CD4-positive, alpha-beta T cell (primary cell): ENCODE results near the gene DTNB. TPM values are rescaled to one million over a fixed set of nuclear protein-coding genes. Genes with fewer than 3 reads are reported as not detected.

Source experiments
- ATAC-seq: fragments of 200-7000 bp; cut with Tn5 transposase; one replicate; pipeline ENCODE4 v1.10.0; 2022; ENCODE audit warnings: mild to moderate bottlenecking; ENCODE audit not compliant: poor library complexity
- CTCF ChIA-PET: fragments of 350-600 bp; sonication (Branson Sonifier 250); formaldehyde crosslinking; loops from one replicate; lab custom pipeline; 2021; ENCODE audit warnings: antibody characterized with exemption, inconsistent platforms; lab: Charles Lee
- POLR2A ChIA-PET: fragments of 350-600 bp; sonication (Branson Sonifier 250); formaldehyde crosslinking; loops from one replicate; lab custom pipeline; 2021; ENCODE audit warnings: antibody characterized with exemption, inconsistent platforms; lab: Charles Lee
- DNase-seq, 14 experiments: peaks; one replicate each; pipeline ENCODE4 v3.0.0-alpha.2; 2013 to 2020; ENCODE audit warnings: mixed read lengths in 2 of 14
- H3K27ac ChIP-seq, 2 donors: one replicate each; pipeline versions ENCODE4 v1.5.1 to v1.7.0; 2013; ENCODE audit warnings: low read length in 2 of 2, low read depth in 1 of 2, mild to moderate bottlenecking in 1 of 2
- H3K27me3 ChIP-seq, 2 experiments: 1 replicate in 1 of 2; 2 replicates in 1 of 2; pipeline versions ENCODE4 v1.6.1 to v1.7.0; 2013; ENCODE audit warnings: low read length in 2 of 2, control low read depth in 1 of 2, mild to moderate bottlenecking in 1 of 2, moderate library complexity in 1 of 2; ENCODE audit not compliant: insufficient read depth in 2 of 2, control insufficient read depth in 1 of 2
- H3K36me3 ChIP-seq: one replicate; pipeline ENCODE4 v1.6.1; 2013; ENCODE audit warnings: low read length, control low read depth; ENCODE audit not compliant: insufficient read depth
- H3K4me1 ChIP-seq: one replicate; pipeline ENCODE4 v1.6.1; 2013; ENCODE audit warnings: low read length, control low read depth; ENCODE audit not compliant: insufficient read depth
- H3K4me3 ChIP-seq: one replicate; pipeline ENCODE4 v1.5.1; 2013; ENCODE audit warnings: mild to moderate bottlenecking, low read length, moderate library complexity
- H3K9me3 ChIP-seq, 2 experiments: 1 replicate in 1 of 2; 2 replicates in 1 of 2; pipeline versions ENCODE4 v1.6.1 to v1.7.0; 2013; ENCODE audit warnings: low read length in 2 of 2, mild to moderate bottlenecking in 2 of 2, control low read depth in 1 of 2, moderate library complexity in 1 of 2; ENCODE audit not compliant: control insufficient read depth in 1 of 2, insufficient read depth in 1 of 2
- H3K27ac Mint-ChIP-seq: one replicate; pipeline ENCODE4 v1.8.0; 2020; ENCODE audit warnings: mixed read lengths
- H3K27me3 Mint-ChIP-seq: one replicate; pipeline ENCODE4 v1.8.0; 2021; ENCODE audit warnings: mixed read lengths
- H3K36me3 Mint-ChIP-seq: one replicate; pipeline ENCODE4 v1.8.0; 2021; ENCODE audit warnings: low read depth, mixed read lengths
- H3K4me1 Mint-ChIP-seq: one replicate; pipeline ENCODE4 v1.8.0; 2021; ENCODE audit warnings: low read depth, mixed read lengths
- H3K4me3 Mint-ChIP-seq: one replicate; pipeline ENCODE4 v1.8.0; 2020; ENCODE audit warnings: mild to moderate bottlenecking, mixed read lengths
- H3K9me3 Mint-ChIP-seq: one replicate; pipeline ENCODE4 v1.8.0; 2020; ENCODE audit warnings: mixed read lengths
- intact Hi-C, 2 experiments: fragments of 100-400 bp; cut with DNase I in 1 of 2; cut with micrococcal nuclease in 1 of 2; formaldehyde crosslinking; loops; one replicate each; pipeline versions ENCODE4 v1.15.1 to v1.9.0; 2023 to 2025; cut with DNase I, micrococcal nuclease
- total RNA-seq, 174 experiments: library from RNA in 2 of 174; stranded (reverse) in 2 of 174; gene quantifications; one replicate each; pipeline ENCODE4 v1.2.3 and lab custom pipeline; 2021 to 2026
- TF ChIP-seq, protein P1 (sequence below): fragments of 200-600 bp; IDR thresholded peaks from one replicate; pipeline ENCODE4 v1.8.0; 2022; ENCODE audit warnings: antibody characterized with exemption, mild to moderate bottlenecking

DTNB gene
- total RNA-seq, 2 experiments from 2014 or later, result 30.1 to 33.6 TPM

DNA sequence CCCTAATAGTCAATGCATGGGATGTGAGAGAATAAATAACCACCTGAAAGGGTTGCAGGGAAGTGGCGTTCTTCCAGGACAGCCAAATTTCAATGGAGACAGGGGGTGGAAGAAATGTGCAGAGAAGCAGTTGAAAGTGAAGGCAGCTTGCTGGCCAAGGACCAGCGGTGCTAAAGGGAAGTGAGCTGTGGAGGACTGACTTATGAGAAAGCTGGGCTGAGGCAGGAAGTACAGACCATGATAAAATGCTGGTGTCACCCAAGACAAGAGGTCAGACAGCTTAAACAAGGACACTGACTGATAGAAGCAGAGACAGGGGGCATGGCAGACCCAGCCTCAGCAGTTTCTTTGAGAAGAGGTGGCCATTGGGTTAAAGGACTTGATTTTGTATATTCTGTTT lies 106.7 kb downstream of the DTNB start:
- DNase-seq (peak in 2 of 14 experiments; percentile 29 to 49), ATAC-seq (no peak)
- no peaks in the 10 kb centered on the region for H3K36me3 ChIP-seq
- Mint-ChIP-seq H3K36me3 (peaks cover 14% of the 10 kb centered on the region), H3K27ac (no peak overlapping the region), H3K9me3 (no peaks in the 10 kb centered on the region), H3K27me3 (no peaks in the 10 kb centered on the region), H3K4me3 (no peak overlapping the region), H3K4me1 (no peaks in the 10 kb centered on the region)
- H3K4me1 ChIP-seq, result no peaks in the 10 kb centered on the region
- TF ChIP-seq, protein P1, sequence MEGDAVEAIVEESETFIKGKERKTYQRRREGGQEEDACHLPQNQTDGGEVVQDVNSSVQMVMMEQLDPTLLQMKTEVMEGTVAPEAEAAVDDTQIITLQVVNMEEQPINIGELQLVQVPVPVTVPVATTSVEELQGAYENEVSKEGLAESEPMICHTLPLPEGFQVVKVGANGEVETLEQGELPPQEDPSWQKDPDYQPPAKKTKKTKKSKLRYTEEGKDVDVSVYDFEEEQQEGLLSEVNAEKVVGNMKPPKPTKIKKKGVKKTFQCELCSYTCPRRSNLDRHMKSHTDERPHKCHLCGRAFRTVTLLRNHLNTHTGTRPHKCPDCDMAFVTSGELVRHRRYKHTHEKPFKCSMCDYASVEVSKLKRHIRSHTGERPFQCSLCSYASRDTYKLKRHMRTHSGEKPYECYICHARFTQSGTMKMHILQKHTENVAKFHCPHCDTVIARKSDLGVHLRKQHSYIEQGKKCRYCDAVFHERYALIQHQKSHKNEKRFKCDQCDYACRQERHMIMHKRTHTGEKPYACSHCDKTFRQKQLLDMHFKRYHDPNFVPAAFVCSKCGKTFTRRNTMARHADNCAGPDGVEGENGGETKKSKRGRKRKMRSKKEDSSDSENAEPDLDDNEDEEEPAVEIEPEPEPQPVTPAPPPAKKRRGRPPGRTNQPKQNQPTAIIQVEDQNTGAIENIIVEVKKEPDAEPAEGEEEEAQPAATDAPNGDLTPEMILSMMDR, result no peak
- H3K4me3 ChIP-seq, result no peak overlapping the region
- H3K27me3 ChIP-seq, result no peaks in the 10 kb centered on the region
- no peaks in the 10 kb centered on the region for H3K9me3 ChIP-seq
- ChIA-PET CTCF (no interaction called here), POLR2A (no interaction called here)
- no peak overlapping the region for H3K27ac ChIP-seq
- intact Hi-C loops, result no loop called here

DNA sequence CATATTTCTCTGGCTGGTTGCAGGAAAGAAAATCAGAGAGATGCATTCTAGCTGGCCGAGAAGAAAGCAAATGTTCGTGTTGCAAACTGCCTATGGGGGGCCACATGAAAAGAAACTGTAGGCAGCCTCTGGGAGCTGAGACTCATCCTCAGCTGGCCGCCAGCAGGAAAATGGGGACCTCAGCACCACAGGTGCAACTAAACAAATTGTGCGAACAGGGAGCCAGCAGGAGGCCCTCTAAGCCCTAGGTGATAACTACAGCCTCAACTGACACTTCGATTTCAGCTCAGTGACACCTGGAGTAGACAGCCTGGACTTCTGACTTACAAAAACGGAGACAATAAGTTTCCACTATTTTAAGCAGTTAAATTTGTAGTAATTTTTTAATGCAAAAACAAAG lies 107.3 kb downstream of the DTNB start:
- Histone ChIP-seq H3K4me3 (no peak overlapping the region), H3K9me3 (no peaks in the 10 kb centered on the region), H3K4me1 (no peaks in the 10 kb centered on the region), H3K27me3 (no peaks in the 10 kb centered on the region), H3K36me3 (no peaks in the 10 kb centered on the region), H3K27ac (no peak overlapping the region)
- POLR2A ChIA-PET, result no interaction called here
- Mint-ChIP-seq H3K36me3 (peaks cover 8% of the 10 kb centered on the region), H3K27me3 (no peaks in the 10 kb centered on the region), H3K4me3 (no peak overlapping the region), H3K4me1 (no peaks in the 10 kb centered on the region), H3K9me3 (no peaks in the 10 kb centered on the region), H3K27ac (no peak overlapping the region)
- DNase-seq, result no peak
- TF ChIP-seq, protein P1, result no peak
- no peak for ATAC-seq
- intact Hi-C loops, result no loop called here
- CTCF ChIA-PET, result no interaction called here

DNA sequence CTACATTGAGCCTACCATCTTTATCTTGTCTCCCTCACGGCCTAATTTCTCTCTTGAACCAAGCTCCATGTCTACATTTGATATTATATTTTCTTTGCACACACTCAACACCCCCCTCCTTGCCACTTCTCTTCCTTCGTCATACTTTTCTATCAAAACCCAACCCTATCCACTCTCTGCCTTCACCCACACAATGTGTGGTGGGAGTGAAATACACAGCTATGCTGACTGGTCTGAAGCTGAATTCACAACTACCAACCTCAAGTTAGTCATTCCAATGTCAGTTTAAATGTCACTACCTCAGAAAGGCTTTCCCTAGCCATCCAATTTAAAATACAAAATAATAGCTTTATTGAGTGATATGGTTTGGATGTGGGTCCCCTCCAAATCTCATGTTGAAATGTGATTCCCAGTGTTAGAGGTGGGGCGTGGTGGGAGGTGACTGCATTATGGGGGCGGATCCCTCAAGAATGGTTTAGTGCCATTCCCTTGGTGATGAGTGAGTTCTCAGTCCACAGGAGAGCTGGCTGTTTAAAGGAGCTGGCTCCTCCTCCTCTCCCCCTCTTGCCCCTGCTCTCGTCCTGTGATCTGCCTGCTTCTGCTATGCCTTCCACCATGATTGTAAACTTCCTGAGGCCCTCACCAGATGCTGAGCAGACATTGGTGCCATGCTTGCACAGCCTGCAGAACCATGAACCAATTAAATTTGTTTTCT lies 112.1 kb downstream of the DTNB start:
- no peak for DNase-seq
- Mint-ChIP-seq H3K27ac (no peak overlapping the region), H3K4me3 (no peak overlapping the region), H3K27me3 (no peaks in the 10 kb centered on the region), H3K36me3 (no peaks in the 10 kb centered on the region), H3K9me3 (no peaks in the 10 kb centered on the region), H3K4me1 (peaks cover 41% of the 10 kb centered on the region)
- Histone ChIP-seq H3K27ac (no peak overlapping the region), H3K4me3 (no peak overlapping the region), H3K4me1 (peaks cover 8% of the 10 kb centered on the region), H3K9me3 (no peaks in the 10 kb centered on the region), H3K36me3 (no peaks in the 10 kb centered on the region), H3K27me3 (no peaks in the 10 kb centered on the region)
- intact Hi-C loops, result no loop called here
- no peak for ATAC-seq
- CTCF ChIA-PET, result no interaction called here
- POLR2A ChIA-PET, result no interaction called here
- TF ChIP-seq, protein P1, result no peak
